ENCODE measurements around the gene PABPC3. TPM values are rescaled to one million over a fixed set of nuclear protein-coding genes. Genes with fewer than 3 reads are reported as not detected.

The PABPC3 gene
- total RNA-seq, 2 donors from 2014 or later = 0.15 to 0.35 TPM

DNA sequence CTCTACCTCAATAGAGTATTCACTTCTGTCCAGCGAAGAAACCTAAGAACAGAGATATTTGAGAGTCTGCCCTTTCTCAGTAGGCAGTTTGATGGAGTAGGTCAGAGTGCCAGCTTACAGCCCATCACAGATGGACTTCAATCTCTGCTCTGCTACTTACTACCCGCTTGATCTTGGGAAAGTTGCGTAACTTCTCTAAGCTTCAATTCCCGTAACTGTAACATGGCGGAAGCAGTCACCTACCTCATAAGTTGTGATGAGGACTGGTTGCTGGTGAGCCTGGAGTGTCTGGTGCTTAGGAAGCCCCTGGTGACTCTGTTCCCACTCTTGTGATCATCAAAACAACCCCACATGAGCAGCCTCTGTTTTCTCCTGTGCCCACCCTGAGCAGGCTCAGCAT, 45.1 kb downstream of the PABPC3 start:
- Histone ChIP-seq H3K4me3 (ENCODE audit: low read length) (no peak overlapping the region), H3K36me3 (ENCODE audit: control insufficient read depth, insufficient read depth, low read length) (no peaks in the 10 kb centered on the region), H3K27me3 (ENCODE audit: control insufficient read depth, insufficient read depth, low read length, poor library complexity, severe bottlenecking) (no peaks in the 10 kb centered on the region), H3K9me3 (ENCODE audit: control insufficient read depth, low read length) (no peaks in the 10 kb centered on the region), H3K9ac (ENCODE audit: extremely low read depth, low read length, poor library complexity, severe bottlenecking) (no peak overlapping the region), H3K27ac (ENCODE audit: low read depth, low read length) (no peak overlapping the region), H3K4me1 (ENCODE audit: control insufficient read depth, insufficient read depth, low read length) (no peaks in the 10 kb centered on the region)
- Mint-ChIP-seq H3K36me3 (ENCODE audit: low read depth) (no peaks in the 10 kb centered on the region), H3K27ac (no peak overlapping the region), H3K27me3 (ENCODE audit: insufficient read depth) (no peaks in the 10 kb centered on the region), H3K9me3 (no peaks in the 10 kb centered on the region), H3K4me1 (peaks cover 18% of the 10 kb centered on the region), H3K4me3 (no peak overlapping the region)
- WGBS, 2 experiments (ENCODE audit: insufficient coverage in 1 of 2, insufficient read length in 1 of 2) = 77% methylated on average over 5 of the region's 5 CpGs; no CpG with 5 or more reads in 1 of the 2 experiments
- DNase-seq = no peak
- TF ChIP-seq, protein P1, sequence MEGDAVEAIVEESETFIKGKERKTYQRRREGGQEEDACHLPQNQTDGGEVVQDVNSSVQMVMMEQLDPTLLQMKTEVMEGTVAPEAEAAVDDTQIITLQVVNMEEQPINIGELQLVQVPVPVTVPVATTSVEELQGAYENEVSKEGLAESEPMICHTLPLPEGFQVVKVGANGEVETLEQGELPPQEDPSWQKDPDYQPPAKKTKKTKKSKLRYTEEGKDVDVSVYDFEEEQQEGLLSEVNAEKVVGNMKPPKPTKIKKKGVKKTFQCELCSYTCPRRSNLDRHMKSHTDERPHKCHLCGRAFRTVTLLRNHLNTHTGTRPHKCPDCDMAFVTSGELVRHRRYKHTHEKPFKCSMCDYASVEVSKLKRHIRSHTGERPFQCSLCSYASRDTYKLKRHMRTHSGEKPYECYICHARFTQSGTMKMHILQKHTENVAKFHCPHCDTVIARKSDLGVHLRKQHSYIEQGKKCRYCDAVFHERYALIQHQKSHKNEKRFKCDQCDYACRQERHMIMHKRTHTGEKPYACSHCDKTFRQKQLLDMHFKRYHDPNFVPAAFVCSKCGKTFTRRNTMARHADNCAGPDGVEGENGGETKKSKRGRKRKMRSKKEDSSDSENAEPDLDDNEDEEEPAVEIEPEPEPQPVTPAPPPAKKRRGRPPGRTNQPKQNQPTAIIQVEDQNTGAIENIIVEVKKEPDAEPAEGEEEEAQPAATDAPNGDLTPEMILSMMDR (conservative IDR thresholded peaks at IDR 0.05) = no peak

GRCh38 chr13:25143706-25144105, 47.8 kb downstream of the PABPC3 start:
- Histone ChIP-seq H3K4me3 (ENCODE audit: low read length) (no peak overlapping the region), H3K4me1 (ENCODE audit: control insufficient read depth, insufficient read depth, low read length) (no peaks in the 10 kb centered on the region), H3K9ac (ENCODE audit: extremely low read depth, low read length, poor library complexity, severe bottlenecking) (no peak overlapping the region), H3K36me3 (ENCODE audit: control insufficient read depth, insufficient read depth, low read length) (no peaks in the 10 kb centered on the region), H3K9me3 (ENCODE audit: control insufficient read depth, low read length) (peaks cover 14% of the 10 kb centered on the region), H3K27ac (ENCODE audit: low read depth, low read length) (no peak overlapping the region), H3K27me3 (ENCODE audit: control insufficient read depth, insufficient read depth, low read length, poor library complexity, severe bottlenecking) (no peaks in the 10 kb centered on the region)
- no peaks in the 10 kb centered on the region for H3K36me3 Mint-ChIP-seq (ENCODE audit: low read depth)
- no peak overlapping the region for H3K4me3 Mint-ChIP-seq
- TF ChIP-seq, protein P1 (conservative IDR thresholded peaks at IDR 0.05) = no peak
- H3K4me1 Mint-ChIP-seq = peaks cover 1% of the 10 kb centered on the region
- peaks cover 12% of the 10 kb centered on the region for H3K9me3 Mint-ChIP-seq
- H3K27me3 Mint-ChIP-seq (ENCODE audit: insufficient read depth) = peaks cover under 1% of the 10 kb centered on the region
- DNase-seq = no peak
- H3K27ac Mint-ChIP-seq = no peak overlapping the region
- WGBS, 2 experiments (ENCODE audit: insufficient coverage in 1 of 2, insufficient read length in 1 of 2) = 92 to 93% methylated on average over 5 to 7 of the region's 7 CpGs

DNA sequence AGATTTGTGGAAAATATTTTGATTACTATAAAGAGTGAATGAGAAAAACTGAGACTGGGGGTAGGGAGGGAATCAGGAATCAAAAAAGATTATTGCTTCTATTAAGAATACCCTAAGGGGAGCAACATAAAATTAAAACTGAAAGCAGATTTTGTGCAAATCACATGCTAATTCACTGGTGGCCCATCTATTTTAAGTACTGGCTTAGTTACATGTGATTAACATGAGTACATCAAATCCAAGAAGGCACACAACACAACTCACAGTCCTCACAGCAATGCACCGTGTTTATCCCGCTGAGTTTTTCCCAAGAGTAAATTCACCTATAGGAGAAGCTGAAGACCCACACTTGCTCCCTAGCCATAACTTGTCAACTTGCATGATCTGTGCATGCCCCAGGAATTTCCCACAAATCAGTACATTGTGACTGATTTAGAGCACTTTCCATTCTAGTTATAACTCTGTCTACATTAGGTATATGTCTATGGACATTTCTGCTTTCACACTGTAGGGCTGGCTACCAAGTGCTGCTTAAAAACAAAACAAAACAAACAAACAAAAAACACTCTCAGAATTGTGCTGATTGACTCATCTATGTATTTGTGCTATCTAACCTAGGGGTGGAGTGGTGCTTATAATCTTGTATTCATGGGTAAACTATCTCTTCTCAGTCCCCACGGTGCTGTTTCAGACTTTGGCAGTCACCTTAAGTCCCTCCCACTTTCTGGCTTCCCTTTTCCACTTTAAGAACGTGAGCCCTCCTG, 51.9 kb downstream of the PABPC3 start:
- peaks cover 16% of the 10 kb centered on the region for H3K9me3 ChIP-seq (ENCODE audit: control insufficient read depth, low read length)
- H3K4me1 ChIP-seq (ENCODE audit: control insufficient read depth, insufficient read depth, low read length) = no peaks in the 10 kb centered on the region
- no peaks in the 10 kb centered on the region for H3K36me3 Mint-ChIP-seq (ENCODE audit: low read depth)
- no peak overlapping the region for H3K9ac ChIP-seq (ENCODE audit: extremely low read depth, low read length, poor library complexity, severe bottlenecking)
- H3K4me1 Mint-ChIP-seq = peaks cover 15% of the 10 kb centered on the region
- WGBS, 2 experiments (ENCODE audit: insufficient coverage in 1 of 2, insufficient read length in 1 of 2) = 89 to 90% methylated on average over 4 of the region's 4 CpGs
- no peak for DNase-seq
- H3K4me3 ChIP-seq (ENCODE audit: low read length) = no peak overlapping the region
- H3K36me3 ChIP-seq (ENCODE audit: control insufficient read depth, insufficient read depth, low read length) = no peaks in the 10 kb centered on the region
- H3K4me3 Mint-ChIP-seq = no peak overlapping the region
- no peaks in the 10 kb centered on the region for H3K27me3 ChIP-seq (ENCODE audit: control insufficient read depth, insufficient read depth, low read length, poor library complexity, severe bottlenecking)
- peaks cover 16% of the 10 kb centered on the region for H3K9me3 Mint-ChIP-seq
- H3K27ac Mint-ChIP-seq = no peak overlapping the region
- peaks cover 22% of the 10 kb centered on the region for H3K27me3 Mint-ChIP-seq (ENCODE audit: insufficient read depth)
- TF ChIP-seq, protein P1 (conservative IDR thresholded peaks at IDR 0.05) = no peak
- no peak overlapping the region for H3K27ac ChIP-seq (ENCODE audit: low read depth, low read length)

Data from endodermal cell (in vitro differentiated cells).